ENCODE results near the gene PPARG.
"Not testable (repeated sequence)": the region's sequence is repeated elsewhere in the genome, so short reads cannot be mapped to it uniquely, and the experiment has no call there.

The PPARG gene

GRCh38 chr3:12462159-12462947 is 173.5 kb downstream of the PPARG start:
- no peak for DNase-seq (ENCODE audit: low spot score)

GRCh38 chr3:12463686-12464085 is 174.8 kb downstream of the PPARG start:
- DNase-seq (ENCODE audit: low spot score) = no peak

GRCh38 chr3:12464181-12464580 is 175.3 kb downstream of the PPARG start:
- DNase-seq (ENCODE audit: low spot score) = no peak

GRCh38 chr3:12465151-12465835 is 176.4 kb downstream of the PPARG start:
- DNase-seq (ENCODE audit: low spot score) = no peak

GRCh38 chr3:12465836-12466225 is 177.0 kb downstream of the PPARG start:
- DNase-seq (ENCODE audit: low spot score) = no peak

- DNase-seq (ENCODE audit: low spot score) = no peak
These were observed 178.9 kb downstream of the PPARG start for GRCh38 chr3:12467746-12468145.

GRCh38 chr3:12468276-12468675 is 179.4 kb downstream of the PPARG start:
- DNase-seq (ENCODE audit: low spot score) = no peak

- DNase-seq (ENCODE audit: low spot score) = no peak
These were observed 179.9 kb downstream of the PPARG start for GRCh38 chr3:12468757-12469156.

- DNase-seq (ENCODE audit: low spot score) = not testable (repeated sequence)
These were observed 180.4 kb downstream of the PPARG start for GRCh38 chr3:12469222-12469621.

GRCh38 chr3:12470111-12470510 is 181.2 kb downstream of the PPARG start:
- DNase-seq (ENCODE audit: low spot score) = no peak

- DNase-seq (ENCODE audit: low spot score) = no peak
These were observed 181.8 kb downstream of the PPARG start for GRCh38 chr3:12470680-12471079.

- no peak for DNase-seq (ENCODE audit: low spot score)
These were observed 182.4 kb downstream of the PPARG start for GRCh38 chr3:12471241-12471640.

- DNase-seq (ENCODE audit: low spot score) = no peak
These were observed 183.2 kb downstream of the PPARG start for GRCh38 chr3:12472000-12472610.

- no peak for DNase-seq (ENCODE audit: low spot score)
These were observed 183.9 kb downstream of the PPARG start for GRCh38 chr3:12472796-12473195.

GRCh38 chr3:12473511-12473910 is 184.6 kb downstream of the PPARG start:
- DNase-seq (ENCODE audit: low spot score) = no peak

GRCh38 chr3:12476238-12476897 is 187.5 kb downstream of the PPARG start:
- DNase-seq (ENCODE audit: low spot score) = no peak

- DNase-seq (ENCODE audit: low spot score) = no peak
These were observed 188.4 kb downstream of the PPARG start for GRCh38 chr3:12477256-12477655.

GRCh38 chr3:12478326-12478725 is 189.5 kb downstream of the PPARG start:
- DNase-seq (ENCODE audit: low spot score) = no peak

GRCh38 chr3:12479198-12479597 is 190.3 kb downstream of the PPARG start:
- not testable (repeated sequence) for DNase-seq (ENCODE audit: low spot score)

GRCh38 chr3:12479919-12480427 is 191.1 kb downstream of the PPARG start:
- DNase-seq (ENCODE audit: low spot score) = no peak

- no peak for DNase-seq (ENCODE audit: low spot score)
These were observed 194.5 kb downstream of the PPARG start for GRCh38 chr3:12483410-12483809.

- no peak for DNase-seq (ENCODE audit: low spot score)
These were observed 195.0 kb downstream of the PPARG start for GRCh38 chr3:12483872-12484197.
